H1 (cell line): Measurements from ENCODE around the gene PTGER3.

Experiments used
- EZH2 ChIP-seq: fragments of 200-600 bp; sonication (generic); IDR thresholded peaks from 2 replicates; pipeline ENCODE4 v1.7.1; 2012; ENCODE audit warnings: low read depth, mild to moderate bottlenecking, moderate library complexity, low read length, inconsistent platforms; ENCODE audit not compliant: severe bottlenecking
- GTF2F1 ChIP-seq: IDR thresholded peaks from 2 replicates; pipeline ENCODE4 v1.6.1; 2012; ENCODE audit warnings: low read depth, low read length, improper control_type of control experiment, borderline replicate concordance
- TF ChIP-seq, protein P1 (sequence below), 3 experiments: IDR thresholded peaks; 1 replicate in 2 of 3; 2 replicates in 1 of 3; pipeline versions ENCODE4 v1.5.1 to v1.6.1; 2011; ENCODE audit warnings: low read length in 3 of 3, mild to moderate bottlenecking in 3 of 3, inconsistent platforms in 2 of 3, low read depth in 1 of 3, moderate library complexity in 1 of 3; ENCODE audit not compliant: insufficient read depth in 1 of 3; ENCODE audit errors: control extremely low read depth in 1 of 3
- TF ChIP-seq, protein P2 (sequence below): IDR thresholded peaks from 2 replicates; pipeline ENCODE4 v1.6.1; 2012; ENCODE audit warnings: inconsistent platforms

- TF ChIP-seq, protein P1, sequence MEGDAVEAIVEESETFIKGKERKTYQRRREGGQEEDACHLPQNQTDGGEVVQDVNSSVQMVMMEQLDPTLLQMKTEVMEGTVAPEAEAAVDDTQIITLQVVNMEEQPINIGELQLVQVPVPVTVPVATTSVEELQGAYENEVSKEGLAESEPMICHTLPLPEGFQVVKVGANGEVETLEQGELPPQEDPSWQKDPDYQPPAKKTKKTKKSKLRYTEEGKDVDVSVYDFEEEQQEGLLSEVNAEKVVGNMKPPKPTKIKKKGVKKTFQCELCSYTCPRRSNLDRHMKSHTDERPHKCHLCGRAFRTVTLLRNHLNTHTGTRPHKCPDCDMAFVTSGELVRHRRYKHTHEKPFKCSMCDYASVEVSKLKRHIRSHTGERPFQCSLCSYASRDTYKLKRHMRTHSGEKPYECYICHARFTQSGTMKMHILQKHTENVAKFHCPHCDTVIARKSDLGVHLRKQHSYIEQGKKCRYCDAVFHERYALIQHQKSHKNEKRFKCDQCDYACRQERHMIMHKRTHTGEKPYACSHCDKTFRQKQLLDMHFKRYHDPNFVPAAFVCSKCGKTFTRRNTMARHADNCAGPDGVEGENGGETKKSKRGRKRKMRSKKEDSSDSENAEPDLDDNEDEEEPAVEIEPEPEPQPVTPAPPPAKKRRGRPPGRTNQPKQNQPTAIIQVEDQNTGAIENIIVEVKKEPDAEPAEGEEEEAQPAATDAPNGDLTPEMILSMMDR (IDR thresholded peaks at IDR 0.05; ENCODE audit: control extremely low read depth in 1 of 3, insufficient read depth in 1 of 3, low read depth in 1 of 3, low read length in 3 of 3) = peak in 1 of 3 experiments; percentile 16; a peak in 1 of 4 replicates
- TF ChIP-seq, protein P2, sequence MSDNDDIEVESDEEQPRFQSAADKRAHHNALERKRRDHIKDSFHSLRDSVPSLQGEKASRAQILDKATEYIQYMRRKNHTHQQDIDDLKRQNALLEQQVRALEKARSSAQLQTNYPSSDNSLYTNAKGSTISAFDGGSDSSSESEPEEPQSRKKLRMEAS = no peak
- TF ChIP-seq EZH2 (no peak), GTF2F1 (no peak)
Measured at GRCh38 chr1:70966018-70966638, 81.5 kb downstream of the PTGER3 start.
